ENCODE results near the gene DCAF6.

DCAF6 gene

DNA sequence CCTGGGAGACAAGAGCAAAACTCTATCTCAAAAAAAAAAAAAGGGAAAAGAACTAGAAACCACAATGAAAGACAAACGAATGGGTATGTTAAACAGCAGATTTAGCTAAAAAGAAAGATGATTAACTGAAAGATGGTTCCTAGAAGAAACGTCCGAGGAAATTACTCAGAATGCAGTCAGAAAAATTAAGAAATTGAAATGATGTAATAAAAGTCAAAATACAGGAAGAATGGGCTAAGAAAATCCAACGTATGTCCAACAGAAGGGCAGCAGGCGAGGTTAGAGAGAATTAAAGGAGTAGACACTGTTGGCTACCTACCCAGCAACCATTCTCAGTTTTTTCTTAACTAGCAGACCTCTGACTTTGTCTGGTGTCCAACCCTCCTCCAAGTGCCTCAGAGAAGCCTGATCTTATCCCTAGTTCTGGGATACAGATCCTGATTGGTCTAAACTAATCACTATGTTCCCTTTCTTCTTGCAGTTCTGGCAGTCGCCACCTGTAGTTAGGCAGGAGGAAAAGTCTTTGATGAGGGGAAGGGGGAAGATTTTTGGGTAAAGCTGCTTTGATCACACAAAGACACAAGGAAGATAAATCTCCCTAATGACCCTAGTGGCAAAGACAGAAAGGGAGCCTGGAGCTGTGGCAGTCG lies 174.5 kb downstream of the DCAF6 start:
- no peak for DNase-seq

GRCh38 chr1:168112673-168113305 lies 176.3 kb downstream of the DCAF6 start:
- DNase-seq, result no peak

GRCh38 chr1:168114845-168115244 lies 178.4 kb downstream of the DCAF6 start:
- DNase-seq, result no peak

GRCh38 chr1:168116327-168116799 lies 179.9 kb downstream of the DCAF6 start:
- DNase-seq, result no peak

DNA sequence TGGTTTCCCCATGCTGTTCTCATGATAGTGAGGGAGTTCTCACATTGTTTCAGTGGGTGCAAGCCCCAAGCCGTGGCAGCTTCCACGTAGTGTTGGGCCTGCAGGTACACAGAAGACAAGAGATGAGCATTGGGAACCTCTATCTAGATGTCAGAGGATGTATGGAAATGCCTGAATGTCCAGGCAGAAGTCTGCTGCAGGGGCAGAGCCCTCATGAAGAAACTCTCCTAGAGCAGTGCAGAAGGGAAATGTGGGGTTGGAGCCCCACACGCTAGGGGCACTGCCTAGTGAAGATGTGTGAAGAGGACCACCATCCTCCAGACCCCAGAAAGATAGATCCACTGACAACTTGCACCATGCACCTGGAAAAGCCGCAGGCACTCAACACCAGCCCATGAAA lies 183.3 kb downstream of the DCAF6 start:
- DNase-seq, result no peak

- DNase-seq, result no peak
These were observed 185.0 kb downstream of the DCAF6 start for GRCh38 chr1:168121401-168122011.

- no peak for DNase-seq
These were observed 188.6 kb downstream of the DCAF6 start for GRCh38 chr1:168125051-168125450.
